Measurements from ENCODE around the gene AQP1.

AQP1 gene

GRCh38 chr7:30899066-30899465 is 12.6 kb upstream of the AQP1 start:
- no peak overlapping the region for H3K4me3 Mint-ChIP-seq
- H3K27ac Mint-ChIP-seq, result peak overlapping the region in 1 of 3 experiments; percentile 33
- peaks cover 38% of the 10 kb centered on the region for H3K4me1 Mint-ChIP-seq
- H3K27me3 Mint-ChIP-seq (ENCODE audit: low read depth), result peaks cover 19% of the 10 kb centered on the region
- no peaks in the 10 kb centered on the region for H3K36me3 Mint-ChIP-seq (ENCODE audit: low read depth)
- TF ChIP-seq, protein P1, sequence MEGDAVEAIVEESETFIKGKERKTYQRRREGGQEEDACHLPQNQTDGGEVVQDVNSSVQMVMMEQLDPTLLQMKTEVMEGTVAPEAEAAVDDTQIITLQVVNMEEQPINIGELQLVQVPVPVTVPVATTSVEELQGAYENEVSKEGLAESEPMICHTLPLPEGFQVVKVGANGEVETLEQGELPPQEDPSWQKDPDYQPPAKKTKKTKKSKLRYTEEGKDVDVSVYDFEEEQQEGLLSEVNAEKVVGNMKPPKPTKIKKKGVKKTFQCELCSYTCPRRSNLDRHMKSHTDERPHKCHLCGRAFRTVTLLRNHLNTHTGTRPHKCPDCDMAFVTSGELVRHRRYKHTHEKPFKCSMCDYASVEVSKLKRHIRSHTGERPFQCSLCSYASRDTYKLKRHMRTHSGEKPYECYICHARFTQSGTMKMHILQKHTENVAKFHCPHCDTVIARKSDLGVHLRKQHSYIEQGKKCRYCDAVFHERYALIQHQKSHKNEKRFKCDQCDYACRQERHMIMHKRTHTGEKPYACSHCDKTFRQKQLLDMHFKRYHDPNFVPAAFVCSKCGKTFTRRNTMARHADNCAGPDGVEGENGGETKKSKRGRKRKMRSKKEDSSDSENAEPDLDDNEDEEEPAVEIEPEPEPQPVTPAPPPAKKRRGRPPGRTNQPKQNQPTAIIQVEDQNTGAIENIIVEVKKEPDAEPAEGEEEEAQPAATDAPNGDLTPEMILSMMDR (IDR thresholded peaks at IDR 0.05; ENCODE audit: unreplicated experiment in 3 of 3), result no peak
- H3K9me3 Mint-ChIP-seq, result no peaks in the 10 kb centered on the region

DNA sequence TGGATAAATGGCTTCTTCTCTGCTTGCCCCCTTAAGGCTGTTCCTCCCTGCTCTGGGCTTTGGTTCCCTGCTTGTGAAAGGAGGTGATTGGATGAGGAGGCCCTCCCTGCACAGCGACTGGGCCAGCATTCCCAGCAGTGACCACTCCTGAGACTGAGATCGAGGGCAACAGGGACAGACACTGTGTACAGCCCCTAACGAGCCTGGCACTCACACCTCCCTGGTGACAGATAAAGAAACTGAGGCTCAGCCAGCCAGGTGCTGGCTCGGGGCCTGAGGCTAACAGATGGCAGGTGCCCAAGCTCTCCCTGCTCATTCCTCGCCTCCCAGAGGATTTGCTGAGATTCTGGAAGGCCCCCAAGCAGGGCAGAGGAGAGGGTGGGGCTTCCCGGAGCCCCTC is 12.0 kb upstream of the AQP1 start:
- Mint-ChIP-seq H3K27me3 (ENCODE audit: low read depth) (peaks cover 19% of the 10 kb centered on the region), H3K4me3 (no peak overlapping the region), H3K9me3 (no peaks in the 10 kb centered on the region), H3K36me3 (ENCODE audit: low read depth) (no peaks in the 10 kb centered on the region), H3K27ac (peak overlapping the region in 2 of 3 experiments; percentile 27 to 33), H3K4me1 (peaks cover 32% of the 10 kb centered on the region)
- TF ChIP-seq, protein P1 (IDR thresholded peaks at IDR 0.05; ENCODE audit: unreplicated experiment in 3 of 3), result no peak

DNA sequence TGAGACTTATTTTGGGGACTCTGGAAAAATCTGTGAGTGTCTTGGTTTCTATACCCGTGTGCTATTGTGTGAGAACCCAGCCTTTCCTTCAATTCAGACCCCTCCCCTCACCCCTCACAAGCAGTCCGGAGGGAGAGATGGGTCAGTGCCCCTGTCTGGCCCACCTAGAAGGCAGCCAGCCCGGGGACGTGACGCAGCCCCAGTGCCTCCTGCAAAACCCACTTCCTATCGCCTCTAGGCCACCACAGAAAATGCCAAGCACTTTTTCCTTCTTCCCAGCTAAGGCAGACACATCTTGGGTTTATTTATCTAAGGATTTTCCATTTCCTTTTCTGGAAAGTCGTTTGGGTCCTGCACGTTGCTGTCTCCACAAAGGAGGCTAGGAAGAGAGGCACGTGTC is 11.6 kb upstream of the AQP1 start:
- H3K27ac Mint-ChIP-seq, result peak overlapping the region in 1 of 3 experiments; percentile 27
- peaks cover 29% of the 10 kb centered on the region for H3K4me1 Mint-ChIP-seq
- H3K4me3 Mint-ChIP-seq, result no peak overlapping the region
- peaks cover 19% of the 10 kb centered on the region for H3K27me3 Mint-ChIP-seq (ENCODE audit: low read depth)
- H3K9me3 Mint-ChIP-seq, result no peaks in the 10 kb centered on the region
- TF ChIP-seq, protein P1 (IDR thresholded peaks at IDR 0.05; ENCODE audit: unreplicated experiment in 3 of 3), result no peak
- H3K36me3 Mint-ChIP-seq (ENCODE audit: low read depth), result no peaks in the 10 kb centered on the region

- Mint-ChIP-seq H3K9me3 (no peaks in the 10 kb centered on the region), H3K27me3 (ENCODE audit: low read depth) (peaks cover 13% of the 10 kb centered on the region), H3K4me1 (peaks cover 20% of the 10 kb centered on the region), H3K36me3 (ENCODE audit: low read depth) (no peaks in the 10 kb centered on the region), H3K4me3 (no peak overlapping the region), H3K27ac (no peak overlapping the region)
- TF ChIP-seq, protein P1 (IDR thresholded peaks at IDR 0.05; ENCODE audit: unreplicated experiment in 3 of 3), result no peak
Measured at GRCh38 chr7:30900803-30901362, 10.8 kb upstream of the AQP1 start.

- Mint-ChIP-seq H3K4me1 (peaks cover 19% of the 10 kb centered on the region), H3K4me3 (no peak overlapping the region), H3K27ac (no peak overlapping the region)
Measured at GRCh38 chr7:30901856-30902255, 9.8 kb upstream of the AQP1 start.

GRCh38 chr7:30902466-30902865 is 9.2 kb upstream of the AQP1 start:
- no peak overlapping the region for H3K4me3 Mint-ChIP-seq
- TF ChIP-seq, protein P1 (IDR thresholded peaks at IDR 0.05; ENCODE audit: unreplicated experiment in 3 of 3), result no peak
- H3K36me3 Mint-ChIP-seq (ENCODE audit: low read depth), result no peaks in the 10 kb centered on the region
- H3K4me1 Mint-ChIP-seq, result peaks cover 13% of the 10 kb centered on the region
- H3K9me3 Mint-ChIP-seq, result no peaks in the 10 kb centered on the region
- H3K27ac Mint-ChIP-seq, result no peak overlapping the region
- peaks cover 6% of the 10 kb centered on the region for H3K27me3 Mint-ChIP-seq (ENCODE audit: low read depth)

More at GRCh38 chr7:30901856-30902255, 9.8 kb upstream of the AQP1 start:
- TF ChIP-seq, protein P1 (IDR thresholded peaks at IDR 0.05; ENCODE audit: unreplicated experiment in 3 of 3), result no peak
- H3K9me3 Mint-ChIP-seq, result no peaks in the 10 kb centered on the region
- H3K27me3 Mint-ChIP-seq (ENCODE audit: low read depth), result peaks cover 6% of the 10 kb centered on the region
- H3K36me3 Mint-ChIP-seq (ENCODE audit: low read depth), result no peaks in the 10 kb centered on the region
